GM23338 (cell line): ENCODE data around the gene GALC. TPM values are rescaled to one million over a fixed set of nuclear protein-coding genes. Genes with fewer than 3 reads are reported as not detected.

Source experiments
- ATAC-seq: fragments of 200-7000 bp; cut with Tn5 transposase; 3 replicates; pipeline ENCODE4 v1.9.1; 2020
- DNase-seq: peaks from one replicate; pipeline ENCODE4 v3.0.0-alpha.2; 2015; ENCODE audit warnings: low spot score
- H2AFZ ChIP-seq: fragments of 200-600 bp; sonication (generic); 2 replicates; pipeline ENCODE4 v1.8.0; 2016; ENCODE audit warnings: antibody characterized with exemption, mild to moderate bottlenecking, moderate library complexity
- H3F3A ChIP-seq: fragments of 200-600 bp; sonication (generic); replicated peaks from 2 replicates; pipeline ENCODE4 v1.8.0; 2017; ENCODE audit warnings: antibody characterized with exemption, mixed run types, low read depth
- H3K27ac ChIP-seq: fragments of 200-600 bp; sonication (generic); 2 replicates; pipeline ENCODE4 v1.6.1; 2016; ENCODE audit warnings: low read depth
- H3K27me3 ChIP-seq: fragments of 200-600 bp; sonication (generic); 2 replicates; pipeline ENCODE4 v1.8.0; 2016; ENCODE audit warnings: mild to moderate bottlenecking, mixed run types, moderate library complexity; ENCODE audit not compliant: insufficient read depth
- H3K36me3 ChIP-seq: fragments of 200-600 bp; sonication (generic); 2 replicates; pipeline ENCODE4 v1.8.0; 2016; ENCODE audit warnings: mild to moderate bottlenecking; ENCODE audit not compliant: insufficient read depth
- H3K4me1 ChIP-seq: fragments of 200-600 bp; sonication (generic); 2 replicates; pipeline ENCODE4 v1.8.0; 2016; ENCODE audit warnings: mild to moderate bottlenecking, moderate library complexity; ENCODE audit not compliant: insufficient read depth
- H3K4me2 ChIP-seq: fragments of 200-600 bp; sonication (generic); 2 replicates; pipeline ENCODE4 v1.7.1; 2017; ENCODE audit warnings: mixed run types
- H3K4me3 ChIP-seq: fragments of 200-600 bp; sonication (generic); 2 replicates; pipeline ENCODE4 v1.6.1; 2016; ENCODE audit warnings: mixed run types
- H3K79me2 ChIP-seq: fragments of 200-600 bp; sonication (generic); replicated peaks from 2 replicates; pipeline ENCODE4 v1.8.0; 2017; ENCODE audit warnings: mild to moderate bottlenecking; ENCODE audit not compliant: insufficient read depth
- H3K9me2 ChIP-seq: fragments of 200-600 bp; sonication (generic); 2 replicates; pipeline ENCODE4 v1.8.0; 2017; ENCODE audit not compliant: insufficient read depth
- H4K20me1 ChIP-seq: fragments of 200-600 bp; sonication (generic); replicated peaks from 2 replicates; pipeline ENCODE4 v1.8.0; 2017; ENCODE audit warnings: mild to moderate bottlenecking; ENCODE audit not compliant: insufficient read depth
- H3K27ac Mint-ChIP-seq: 2 replicates; pipeline ENCODE4 v1.8.0; 2020; ENCODE audit warnings: inconsistent platforms, mild to moderate bottlenecking, moderate library complexity, mixed read lengths
- H3K27me3 Mint-ChIP-seq: 3 replicates; pipeline ENCODE4 v1.8.0; 2022; ENCODE audit warnings: low read depth, mild to moderate bottlenecking, moderate library complexity, mixed read lengths, inconsistent platforms; ENCODE audit not compliant: insufficient read depth, poor library complexity
- H3K36me3 Mint-ChIP-seq: 3 replicates; pipeline ENCODE4 v1.8.0; 2021; ENCODE audit warnings: low read depth, mild to moderate bottlenecking, inconsistent platforms, moderate library complexity, mixed read lengths
- H3K4me1 Mint-ChIP-seq: 3 replicates; pipeline ENCODE4 v1.8.0; 2020; ENCODE audit warnings: mild to moderate bottlenecking, inconsistent platforms, mixed read lengths
- H3K4me3 Mint-ChIP-seq: 3 replicates; pipeline ENCODE4 v1.8.0; 2021; ENCODE audit warnings: moderate library complexity, mild to moderate bottlenecking, inconsistent platforms, mixed read lengths
- H3K9me3 Mint-ChIP-seq: 3 replicates; pipeline ENCODE4 v1.8.0; 2020; ENCODE audit warnings: moderate library complexity, mild to moderate bottlenecking, inconsistent platforms, mixed read lengths
- CREB1 ChIP-seq: fragments of 250-450 bp; sonication (Bioruptor Pico); IDR thresholded peaks from 2 replicates; pipeline ENCODE4 v1.5.0; 2020; ENCODE audit warnings: low read depth, mild to moderate bottlenecking, moderate library complexity
- ETS1 ChIP-seq: IDR thresholded peaks from 2 replicates; pipeline ENCODE4 v1.6.1; 2016; ENCODE audit warnings: antibody characterized with exemption
- EZH2 ChIP-seq: fragments of 200-600 bp; sonication (generic); IDR thresholded peaks from one replicate; pipeline ENCODE4 v1.8.0; 2017; ENCODE audit warnings: antibody characterized with exemption, mild to moderate bottlenecking, low read depth; ENCODE audit not compliant: unreplicated experiment
- EZH2phosphoT487 ChIP-seq: fragments of 200-600 bp; sonication (generic); IDR thresholded peaks from one replicate; pipeline ENCODE4 v1.8.1; 2018; ENCODE audit warnings: antibody characterized with exemption; ENCODE audit not compliant: unreplicated experiment
- JUNB ChIP-seq: IDR thresholded peaks from one replicate; pipeline ENCODE4 v1.6.1; 2016; ENCODE audit warnings: antibody characterized with exemption; ENCODE audit not compliant: unreplicated experiment
- NANOG ChIP-seq: IDR thresholded peaks from 2 replicates; pipeline ENCODE4 v1.6.1; 2016; ENCODE audit warnings: antibody characterized with exemption, borderline replicate concordance
- POLR2AphosphoS5 ChIP-seq: IDR thresholded peaks from 2 replicates; pipeline ENCODE4 v1.6.1; 2016; ENCODE audit warnings: antibody characterized with exemption, low read depth
- STAT1 ChIP-seq: IDR thresholded peaks from one replicate; pipeline ENCODE4 v1.6.1; 2016; ENCODE audit warnings: antibody characterized with exemption; ENCODE audit not compliant: unreplicated experiment
- ZNF114 ChIP-seq: fragments of 250-450 bp; sonication (Bioruptor Pico); IDR thresholded peaks from 2 replicates; pipeline ENCODE4 v1.5.0; 2020; ENCODE audit warnings: mild to moderate bottlenecking, moderate library complexity
- ZNF331 ChIP-seq: fragments of 250-450 bp; sonication (Bioruptor Pico); IDR thresholded peaks from 2 replicates; pipeline ENCODE4 v1.5.0; 2020; ENCODE audit warnings: low read depth, mild to moderate bottlenecking, moderate library complexity
- ZNF462 ChIP-seq: fragments of 250-450 bp; sonication (Bioruptor Pico); IDR thresholded peaks from 2 replicates; pipeline ENCODE4 v1.5.0; 2020; ENCODE audit warnings: mild to moderate bottlenecking, moderate library complexity
- polyA plus RNA-seq: library from polyadenylated mRNA; unstranded; fragments of >200 nt; fragmentation: Nextera tagmentation; extraction: Ambion mirVana; gene quantifications from 2 replicates; pipeline ENCODE4 v1.2.1, GENCODE V29; 2016
- total RNA-seq: library from RNA; depleted of rRNA; stranded (reverse); fragments of >200 nt; shearing (Covaris generic); gene quantifications from 2 replicates; pipeline ENCODE4 v1.2.3, GENCODE V29; 2014
- TF ChIP-seq, protein P1 (sequence below), 2 experiments: fragments of 200-600 bp in 1 of 2; sonication (generic) in 1 of 2; conservative IDR thresholded peaks; 2 replicates each; pipeline versions ENCODE4 v1.5.1 to v1.6.1; 2016 to 2017; ENCODE audit warnings: antibody characterized with exemption in 2 of 2, low read depth in 2 of 2, mild to moderate bottlenecking in 2 of 2, moderate library complexity in 1 of 2

GALC gene
- total and polyA plus RNA-seq, 2 experiments from 2014 or later, result 3.4 to 12.9 TPM

DNA sequence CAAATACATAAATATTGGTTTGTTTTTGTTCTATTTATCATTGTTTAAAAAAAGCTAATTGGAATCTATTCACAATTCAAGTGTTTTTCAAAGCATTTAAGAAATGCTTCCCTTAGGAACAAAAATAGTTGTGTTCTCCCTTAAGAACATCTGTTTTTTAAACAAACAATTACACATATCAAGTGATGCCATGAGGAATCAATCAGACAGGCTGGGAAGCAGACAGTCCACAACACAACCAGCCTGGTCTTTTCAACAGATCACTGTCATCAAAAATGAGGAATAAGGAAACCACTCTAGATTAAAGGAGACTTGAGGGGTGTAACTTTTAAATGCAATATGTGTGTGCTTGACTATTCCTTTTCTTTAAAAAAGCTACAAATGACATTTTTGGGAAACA lies 25.5 kb downstream of the GALC start:
- Histone ChIP-seq H3K79me2 (no peaks in the 10 kb centered on the region), H3K27ac (no peak overlapping the region), H3K9me2 (no peaks in the 10 kb centered on the region), H3F3A (no peaks in the 10 kb centered on the region), H3K36me3 (no peaks in the 10 kb centered on the region), H4K20me1 (no peaks in the 10 kb centered on the region), H3K4me3 (no peak overlapping the region), H2AFZ (no peak overlapping the region), H3K4me2 (no peak overlapping the region), H3K4me1 (no peaks in the 10 kb centered on the region), H3K27me3 (no peaks in the 10 kb centered on the region)
- DNase-seq (no peak), ATAC-seq (no peak)
- no peaks in the 10 kb centered on the region for H3K36me3 Mint-ChIP-seq
- H3K27me3 Mint-ChIP-seq, result peaks cover 1% of the 10 kb centered on the region
- H3K4me3 Mint-ChIP-seq, result no peak overlapping the region
- TF ChIP-seq JUNB (no peak), NANOG (no peak), STAT1 (no peak), EZH2 (no peak), ETS1 (no peak), ZNF331 (CRISPR knock-in tag) (no peak), POLR2AphosphoS5 (no peak), ZNF114 (CRISPR knock-in tag) (no peak), CREB1 (CRISPR knock-in tag) (no peak), ZNF462 (CRISPR knock-in tag) (no peak), EZH2phosphoT487 (no peak)
- TF ChIP-seq, protein P1, sequence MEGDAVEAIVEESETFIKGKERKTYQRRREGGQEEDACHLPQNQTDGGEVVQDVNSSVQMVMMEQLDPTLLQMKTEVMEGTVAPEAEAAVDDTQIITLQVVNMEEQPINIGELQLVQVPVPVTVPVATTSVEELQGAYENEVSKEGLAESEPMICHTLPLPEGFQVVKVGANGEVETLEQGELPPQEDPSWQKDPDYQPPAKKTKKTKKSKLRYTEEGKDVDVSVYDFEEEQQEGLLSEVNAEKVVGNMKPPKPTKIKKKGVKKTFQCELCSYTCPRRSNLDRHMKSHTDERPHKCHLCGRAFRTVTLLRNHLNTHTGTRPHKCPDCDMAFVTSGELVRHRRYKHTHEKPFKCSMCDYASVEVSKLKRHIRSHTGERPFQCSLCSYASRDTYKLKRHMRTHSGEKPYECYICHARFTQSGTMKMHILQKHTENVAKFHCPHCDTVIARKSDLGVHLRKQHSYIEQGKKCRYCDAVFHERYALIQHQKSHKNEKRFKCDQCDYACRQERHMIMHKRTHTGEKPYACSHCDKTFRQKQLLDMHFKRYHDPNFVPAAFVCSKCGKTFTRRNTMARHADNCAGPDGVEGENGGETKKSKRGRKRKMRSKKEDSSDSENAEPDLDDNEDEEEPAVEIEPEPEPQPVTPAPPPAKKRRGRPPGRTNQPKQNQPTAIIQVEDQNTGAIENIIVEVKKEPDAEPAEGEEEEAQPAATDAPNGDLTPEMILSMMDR (conservative IDR thresholded peaks at IDR 0.05; ENCODE audit: low read depth in 2 of 2), result no peak
- no peaks in the 10 kb centered on the region; the same call in 2 of the 3 replicates for H3K9me3 Mint-ChIP-seq
- no peak overlapping the region for H3K27ac Mint-ChIP-seq
- H3K4me1 Mint-ChIP-seq, result no peaks in the 10 kb centered on the region
